ENCODE data around the gene CYP2E1.
"Not testable (repeated sequence)": the region's sequence is repeated elsewhere in the genome, so short reads cannot be mapped to it uniquely, and the experiment has no call there.

CYP2E1 gene

GRCh38 chr10:133537546-133538545 lies 10.7 kb downstream of the CYP2E1 start:
- no peaks in the 10 kb centered on the region for H3K9me3 ChIP-seq (ENCODE audit: insufficient read depth, low read length, severe bottlenecking)

DNA sequence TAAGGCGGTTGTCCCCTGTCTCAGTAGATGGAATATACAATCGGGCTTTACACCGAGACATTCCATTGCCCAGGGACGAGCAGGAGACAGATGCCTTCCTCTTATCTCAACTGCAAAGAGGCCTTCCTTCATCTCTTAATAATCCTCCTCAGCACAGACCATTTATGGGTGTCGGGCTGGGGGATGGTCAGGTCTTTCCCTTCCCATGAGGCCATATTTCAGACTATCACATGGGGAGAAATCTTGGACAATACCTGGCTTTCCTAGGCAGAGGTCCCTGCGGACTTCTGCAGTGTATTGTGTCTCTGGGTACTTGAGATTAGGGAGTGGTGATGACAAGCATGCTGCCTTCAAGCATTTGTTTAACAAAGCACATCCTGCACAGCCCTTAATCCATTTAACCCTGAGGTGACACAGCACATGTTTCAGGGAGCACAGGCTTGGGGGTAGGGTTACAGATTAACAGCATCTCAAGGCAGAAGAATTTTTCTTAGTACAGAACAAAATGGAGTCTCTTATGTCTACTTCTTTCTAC lies 14.3 kb downstream of the CYP2E1 start:
- H3K27ac ChIP-seq (ENCODE audit: low read length); H4K20me1 ChIP-seq (ENCODE audit: insufficient read depth, low read length); H3K9me3 ChIP-seq (ENCODE audit: insufficient read depth, low read length, severe bottlenecking); H3K9ac ChIP-seq (ENCODE audit: low read depth, low read length); H3K4me2 ChIP-seq (ENCODE audit: insufficient read depth, low read length); H3K79me2 ChIP-seq (ENCODE audit: insufficient read depth, low read length); H3K27me3 ChIP-seq (ENCODE audit: insufficient read depth, low read length, poor library complexity); H2AFZ ChIP-seq (ENCODE audit: low read depth, low read length); H3K36me3 ChIP-seq (ENCODE audit: insufficient read depth, low read length); DNase-seq; H3K4me3 ChIP-seq (ENCODE audit: low read depth in 1 of 2, low read length in 2 of 2); H3K4me1 ChIP-seq (ENCODE audit: insufficient read depth, low read length); ATAC-seq (ENCODE audit: insufficient read depth, low read depth): not testable (repeated sequence)

More at GRCh38 chr10:133537546-133538545, 10.7 kb downstream of the CYP2E1 start:
- Histone ChIP-seq H3K27me3 (ENCODE audit: insufficient read depth, low read length, poor library complexity) (no peaks in the 10 kb centered on the region), H4K20me1 (ENCODE audit: insufficient read depth, low read length) (no peaks in the 10 kb centered on the region), H3K4me3 (ENCODE audit: low read depth in 1 of 2, low read length in 2 of 2) (no peak overlapping the region), H3K9ac (ENCODE audit: low read depth, low read length) (no peak overlapping the region), H3K4me1 (ENCODE audit: insufficient read depth, low read length) (no peaks in the 10 kb centered on the region), H2AFZ (ENCODE audit: low read depth, low read length) (no peak overlapping the region), H3K27ac (ENCODE audit: low read length) (no peak overlapping the region), H3K4me2 (ENCODE audit: insufficient read depth, low read length) (no peak overlapping the region), H3K79me2 (ENCODE audit: insufficient read depth, low read length) (no peaks in the 10 kb centered on the region), H3K36me3 (ENCODE audit: insufficient read depth, low read length) (no peaks in the 10 kb centered on the region)
- no peak for DNase-seq
- ATAC-seq (ENCODE audit: insufficient read depth, low read depth): no peak
- TF ChIP-seq, protein P1, sequence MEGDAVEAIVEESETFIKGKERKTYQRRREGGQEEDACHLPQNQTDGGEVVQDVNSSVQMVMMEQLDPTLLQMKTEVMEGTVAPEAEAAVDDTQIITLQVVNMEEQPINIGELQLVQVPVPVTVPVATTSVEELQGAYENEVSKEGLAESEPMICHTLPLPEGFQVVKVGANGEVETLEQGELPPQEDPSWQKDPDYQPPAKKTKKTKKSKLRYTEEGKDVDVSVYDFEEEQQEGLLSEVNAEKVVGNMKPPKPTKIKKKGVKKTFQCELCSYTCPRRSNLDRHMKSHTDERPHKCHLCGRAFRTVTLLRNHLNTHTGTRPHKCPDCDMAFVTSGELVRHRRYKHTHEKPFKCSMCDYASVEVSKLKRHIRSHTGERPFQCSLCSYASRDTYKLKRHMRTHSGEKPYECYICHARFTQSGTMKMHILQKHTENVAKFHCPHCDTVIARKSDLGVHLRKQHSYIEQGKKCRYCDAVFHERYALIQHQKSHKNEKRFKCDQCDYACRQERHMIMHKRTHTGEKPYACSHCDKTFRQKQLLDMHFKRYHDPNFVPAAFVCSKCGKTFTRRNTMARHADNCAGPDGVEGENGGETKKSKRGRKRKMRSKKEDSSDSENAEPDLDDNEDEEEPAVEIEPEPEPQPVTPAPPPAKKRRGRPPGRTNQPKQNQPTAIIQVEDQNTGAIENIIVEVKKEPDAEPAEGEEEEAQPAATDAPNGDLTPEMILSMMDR (IDR thresholded peaks at IDR 0.05; ENCODE audit: borderline replicate concordance, extremely low read depth, low read length, poor library complexity, severe bottlenecking): no peak
- TF ChIP-seq EZH2 (IDR thresholded peaks at IDR 0.05; ENCODE audit: borderline replicate concordance, low read depth, low read length, severe bottlenecking): no peak

DNA sequence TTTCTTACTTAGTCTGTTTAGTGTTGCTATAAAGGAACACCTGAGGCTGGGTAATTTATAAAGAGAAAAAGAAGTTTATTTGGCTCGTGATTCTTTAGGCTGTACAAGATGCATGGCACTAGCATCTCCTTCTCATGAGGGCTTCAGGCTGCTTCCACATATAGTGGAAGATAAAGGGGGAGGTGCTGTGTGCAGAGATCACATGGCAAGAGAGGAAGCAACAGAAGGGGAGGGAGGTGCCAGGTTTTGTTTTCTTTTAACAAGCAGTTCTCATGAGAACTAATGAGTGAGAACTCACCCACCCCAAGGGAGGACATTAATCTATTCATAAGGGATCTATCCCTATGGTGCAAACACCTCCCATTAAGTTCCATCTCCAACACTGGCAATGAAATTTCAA lies 17.3 kb downstream of the CYP2E1 start:
- Histone ChIP-seq H3K4me3 (ENCODE audit: low read depth in 1 of 2, low read length in 2 of 2) (no peak overlapping the region), H3K4me1 (ENCODE audit: insufficient read depth, low read length) (no peaks in the 10 kb centered on the region), H3K27ac (ENCODE audit: low read length) (no peak overlapping the region), H2AFZ (ENCODE audit: low read depth, low read length) (no peak overlapping the region), H3K9me3 (ENCODE audit: insufficient read depth, low read length, severe bottlenecking) (no peaks in the 10 kb centered on the region), H3K79me2 (ENCODE audit: insufficient read depth, low read length) (no peaks in the 10 kb centered on the region), H3K4me2 (ENCODE audit: insufficient read depth, low read length) (no peak overlapping the region), H4K20me1 (ENCODE audit: insufficient read depth, low read length) (no peaks in the 10 kb centered on the region), H3K36me3 (ENCODE audit: insufficient read depth, low read length) (no peaks in the 10 kb centered on the region), H3K9ac (ENCODE audit: low read depth, low read length) (no peak overlapping the region), H3K27me3 (ENCODE audit: insufficient read depth, low read length, poor library complexity) (no peaks in the 10 kb centered on the region)
- TF ChIP-seq, protein P1 (IDR thresholded peaks at IDR 0.05; ENCODE audit: borderline replicate concordance, extremely low read depth, low read length, poor library complexity, severe bottlenecking): no peak
- no peak for DNase-seq
- ATAC-seq (ENCODE audit: insufficient read depth, low read depth): no peak

DNA sequence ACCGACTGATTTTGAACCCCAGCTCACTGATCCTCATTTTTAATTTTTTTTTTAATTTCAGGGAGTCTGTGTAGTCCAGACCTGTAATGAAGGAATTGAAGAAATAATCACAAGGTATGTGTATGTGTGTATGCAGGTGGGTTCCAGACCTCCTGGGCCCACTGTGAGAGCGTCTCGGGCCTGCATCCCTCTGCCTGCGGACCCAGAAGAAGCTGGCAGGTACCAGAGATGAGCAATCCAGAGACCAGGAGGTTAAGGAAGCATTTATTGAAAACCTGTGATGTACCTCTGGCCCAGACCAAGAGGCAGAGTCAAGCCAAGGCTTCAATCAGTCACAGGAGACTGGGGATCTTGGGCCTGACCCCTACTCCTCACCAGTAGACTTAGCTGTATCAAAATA lies 27.4 kb downstream of the CYP2E1 start:
- Histone ChIP-seq H3K4me3 (ENCODE audit: low read depth in 1 of 2, low read length in 2 of 2) (no peak overlapping the region), H2AFZ (ENCODE audit: low read depth, low read length) (no peak overlapping the region), H3K27ac (ENCODE audit: low read length) (no peak overlapping the region), H3K4me1 (ENCODE audit: insufficient read depth, low read length) (no peaks in the 10 kb centered on the region), H3K9ac (ENCODE audit: low read depth, low read length) (no peak overlapping the region), H3K9me3 (ENCODE audit: insufficient read depth, low read length, severe bottlenecking) (no peaks in the 10 kb centered on the region), H3K27me3 (ENCODE audit: insufficient read depth, low read length, poor library complexity) (peaks cover 18% of the 10 kb centered on the region), H3K36me3 (ENCODE audit: insufficient read depth, low read length) (no peaks in the 10 kb centered on the region), H3K4me2 (ENCODE audit: insufficient read depth, low read length) (no peak overlapping the region), H3K79me2 (ENCODE audit: insufficient read depth, low read length) (no peaks in the 10 kb centered on the region), H4K20me1 (ENCODE audit: insufficient read depth, low read length) (no peaks in the 10 kb centered on the region; the same call in 1 of the 2 replicates)
- TF ChIP-seq, protein P1 (IDR thresholded peaks at IDR 0.05; ENCODE audit: borderline replicate concordance, extremely low read depth, low read length, poor library complexity, severe bottlenecking): no peak
- no peak for TF ChIP-seq EZH2 (IDR thresholded peaks at IDR 0.05; ENCODE audit: borderline replicate concordance, low read depth, low read length, severe bottlenecking)
- ATAC-seq (ENCODE audit: insufficient read depth, low read depth) (no peak), DNase-seq (no peak)
